Tracheal epithelial cell (primary cell): ENCODE data around the gene RBCK1. TPM values are rescaled to one million over a fixed set of nuclear protein-coding genes. Genes with fewer than 3 reads are reported as not detected.

Experiments used
- total RNA-seq: library from RNA; depleted of rRNA; stranded (reverse); fragments of >200 nt; gene quantifications from 2 replicates; pipeline ENCODE4 v1.2.1, GENCODE V29; 2014

The RBCK1 gene
- 235 and 274 TPM in 2 replicates for total RNA-seq

DNA sequence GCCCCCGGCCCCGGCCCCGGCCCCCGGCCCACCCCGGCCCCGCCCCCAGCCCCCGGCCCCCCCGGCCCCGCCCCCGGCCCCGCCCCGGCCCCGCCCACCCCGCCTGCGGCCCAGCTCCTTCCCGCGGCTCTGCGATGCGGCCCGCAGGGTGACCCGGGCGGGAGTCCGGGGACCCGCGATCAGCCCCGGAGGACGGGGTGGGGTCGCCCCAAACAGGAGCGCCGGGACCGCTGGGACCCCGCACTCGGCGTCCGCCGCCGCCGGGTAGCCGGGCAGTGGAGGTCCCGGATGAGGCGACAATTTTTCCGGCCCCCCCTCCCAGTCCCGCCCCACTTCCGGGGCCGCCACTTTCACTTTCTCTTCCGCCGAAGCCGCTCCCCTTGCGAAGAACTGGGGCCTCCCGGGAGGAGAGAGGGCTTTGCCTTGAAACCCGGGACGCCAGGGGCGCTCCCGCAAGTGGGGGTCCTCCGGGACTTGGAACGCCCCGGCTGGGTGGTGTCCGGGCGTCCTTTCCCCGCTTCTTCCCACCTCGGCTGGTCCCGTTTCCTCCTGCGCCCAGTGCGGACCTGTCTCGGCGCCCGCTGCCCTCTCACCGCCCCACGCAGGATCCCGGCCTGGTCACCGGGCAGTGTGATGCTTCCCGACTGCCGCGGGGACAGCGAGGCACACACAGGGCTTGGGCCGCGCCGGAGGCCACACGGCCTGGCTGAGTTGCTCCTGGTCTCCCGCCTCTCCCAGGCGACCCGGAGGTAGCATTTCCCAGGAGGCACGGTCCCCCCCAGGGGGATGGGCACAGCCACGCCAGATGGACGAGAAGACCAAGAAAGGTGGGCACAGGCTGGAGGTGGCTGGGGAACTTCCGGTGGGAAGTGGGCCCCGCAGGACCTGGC lies at the start of gene RBCK1:
TSS of gene RBCK1 (plus strand) at position 347 of the 890 bp plus-strand sequence. CDS start at position 806, 459 bp downstream.

DNA sequence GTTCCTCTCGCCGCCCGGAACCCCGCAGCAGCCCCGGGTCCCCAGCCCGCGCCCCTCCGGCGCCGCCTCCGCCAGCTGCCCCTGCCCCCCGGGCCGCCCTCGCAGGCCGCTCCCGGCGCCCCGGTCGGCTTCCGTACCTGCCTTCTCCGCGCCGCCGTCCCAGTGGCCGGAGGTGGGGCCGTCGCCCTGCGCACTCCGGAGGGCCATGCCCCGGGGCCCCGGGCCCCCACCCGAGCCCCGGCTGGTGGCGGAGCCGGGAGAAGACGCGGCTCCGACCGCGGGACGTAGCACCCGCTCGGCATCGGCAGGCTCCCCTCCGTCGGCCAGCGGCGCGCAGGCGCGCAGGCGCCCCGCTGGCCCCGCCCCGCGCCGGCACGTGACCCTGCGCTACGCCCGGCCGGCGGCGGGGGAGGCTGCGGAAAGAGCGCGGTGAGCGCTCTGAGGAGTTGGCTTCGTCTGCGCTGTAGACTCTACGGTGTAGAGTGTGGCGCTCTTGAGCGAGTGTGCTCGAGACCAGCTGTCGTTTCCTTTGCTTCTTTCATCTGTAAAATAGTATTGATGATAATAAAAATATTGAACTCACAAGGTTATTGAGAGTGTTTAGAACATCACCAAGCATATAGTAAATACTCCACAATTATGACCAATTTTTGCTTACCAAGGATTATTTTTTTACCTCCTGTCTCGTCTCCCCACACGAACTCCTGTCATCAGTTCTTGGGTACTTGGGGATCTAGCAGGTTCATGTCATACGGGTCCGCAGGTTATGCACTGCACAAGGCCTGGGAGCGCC lies 54.3 kb downstream of the RBCK1 start, which contains the start of gene TBC1D20:
TSS of gene TBC1D20 (minus strand) at position 335 of the 793 bp plus-strand sequence. CDS start at position 207, 128 bp downstream.

Other genes with a start within 250 kb of the RBCK1 start
- gene DEFB128, start 218.6 kb upstream of the RBCK1 start, total RNA-seq = not detected in 2 replicates
- not detected in 2 replicates for gene DEFB129, start 181.0 kb upstream of the RBCK1 start, total RNA-seq
- gene DEFB132, start 150.6 kb upstream of the RBCK1 start, total RNA-seq = not detected in 2 replicates
- 0.48 and 0.85 TPM in 2 replicates for gene C20orf96, start 117.5 kb upstream of the RBCK1 start, total RNA-seq
- 6.6 and 7.5 TPM in 2 replicates for gene ZCCHC3, start 110.7 kb upstream of the RBCK1 start, total RNA-seq
- 0.96 and 1.9 TPM in 2 replicates for gene SOX12, start 82.7 kb upstream of the RBCK1 start, total RNA-seq
- 8.1 and 17.6 TPM in 2 replicates for gene NRSN2, start 61.2 kb upstream of the RBCK1 start, total RNA-seq
- gene TRIB3, start 27.5 kb upstream of the RBCK1 start, total RNA-seq = 392 and 581 TPM in 2 replicates
- 31.5 and 36.1 TPM in 2 replicates for gene TBC1D20, start 54.2 kb downstream of the RBCK1 start, total RNA-seq
- 148 and 233 TPM in 2 replicates for gene CSNK2A1, start 135.5 kb downstream of the RBCK1 start, total RNA-seq
- gene TCF15, start 202.0 kb downstream of the RBCK1 start, total RNA-seq = not detected in 2 replicates
- gene SRXN1, start 244.9 kb downstream of the RBCK1 start, total RNA-seq = 68.0 and 171 TPM in 2 replicates